Stromal cell of bone marrow (primary cell): ENCODE data around the gene KLF4.
A peak's percentile ranks its signal among the peaks of the same experiment; 100 is the strongest.

Experiments
- DNase-seq: peaks from one replicate; pipeline ENCODE4 v3.0.0-alpha.2; 2012; ENCODE audit warnings: low read depth

The KLF4 gene

GRCh38 chr9:107487521-107488374 is 1.8 kb downstream of the KLF4 start:
- no peak for DNase-seq

GRCh38 chr9:107486674-107487520 is 2.7 kb downstream of the KLF4 start:
- DNase-seq: no peak

GRCh38 chr9:107485458-107486043 is 4.0 kb downstream of the KLF4 start:
- DNase-seq: no peak

GRCh38 chr9:107484117-107484723 is 5.3 kb downstream of the KLF4 start:
- peak; percentile 80 for DNase-seq

GRCh38 chr9:107483666-107484065 is 5.9 kb downstream of the KLF4 start:
- no peak for DNase-seq

GRCh38 chr9:107481035-107481434 is 8.5 kb downstream of the KLF4 start:
- no peak for DNase-seq

GRCh38 chr9:107480386-107480789 is 9.2 kb downstream of the KLF4 start:
- peak; percentile 76 for DNase-seq

- no peak for DNase-seq
Measured at GRCh38 chr9:107478805-107479204, 10.8 kb downstream of the KLF4 start.

GRCh38 chr9:107474124-107474523 is 15.4 kb downstream of the KLF4 start:
- DNase-seq: no peak

- DNase-seq: no peak
Measured at GRCh38 chr9:107472581-107473340, 16.8 kb downstream of the KLF4 start.

GRCh38 chr9:107471552-107471951 is 18.0 kb downstream of the KLF4 start:
- no peak for DNase-seq

GRCh38 chr9:107467416-107467815 is 22.2 kb downstream of the KLF4 start:
- DNase-seq: no peak

GRCh38 chr9:107466826-107467225 is 22.7 kb downstream of the KLF4 start:
- no peak for DNase-seq

- peak; percentile 35 for DNase-seq
Measured at GRCh38 chr9:107465467-107466451, 23.8 kb downstream of the KLF4 start.

- no peak for DNase-seq
Measured at GRCh38 chr9:107464516-107464915, 25.1 kb downstream of the KLF4 start.

GRCh38 chr9:107462691-107463090 is 26.9 kb downstream of the KLF4 start:
- DNase-seq: peak; percentile 20

GRCh38 chr9:107460153-107461023 is 29.2 kb downstream of the KLF4 start:
- no peak for DNase-seq

GRCh38 chr9:107455425-107456135 is 34.0 kb downstream of the KLF4 start:
- no peak for DNase-seq

- no peak for DNase-seq
Measured at GRCh38 chr9:107453479-107453878, 36.1 kb downstream of the KLF4 start.
